Measurements from ENCODE around the gene TANGO2. TPM values are rescaled to one million over a fixed set of nuclear protein-coding genes. Genes with fewer than 3 reads are reported as not detected.

The TANGO2 gene
- total RNA-seq, 1 donor from 2014 or later = 17.4 TPM

DNA sequence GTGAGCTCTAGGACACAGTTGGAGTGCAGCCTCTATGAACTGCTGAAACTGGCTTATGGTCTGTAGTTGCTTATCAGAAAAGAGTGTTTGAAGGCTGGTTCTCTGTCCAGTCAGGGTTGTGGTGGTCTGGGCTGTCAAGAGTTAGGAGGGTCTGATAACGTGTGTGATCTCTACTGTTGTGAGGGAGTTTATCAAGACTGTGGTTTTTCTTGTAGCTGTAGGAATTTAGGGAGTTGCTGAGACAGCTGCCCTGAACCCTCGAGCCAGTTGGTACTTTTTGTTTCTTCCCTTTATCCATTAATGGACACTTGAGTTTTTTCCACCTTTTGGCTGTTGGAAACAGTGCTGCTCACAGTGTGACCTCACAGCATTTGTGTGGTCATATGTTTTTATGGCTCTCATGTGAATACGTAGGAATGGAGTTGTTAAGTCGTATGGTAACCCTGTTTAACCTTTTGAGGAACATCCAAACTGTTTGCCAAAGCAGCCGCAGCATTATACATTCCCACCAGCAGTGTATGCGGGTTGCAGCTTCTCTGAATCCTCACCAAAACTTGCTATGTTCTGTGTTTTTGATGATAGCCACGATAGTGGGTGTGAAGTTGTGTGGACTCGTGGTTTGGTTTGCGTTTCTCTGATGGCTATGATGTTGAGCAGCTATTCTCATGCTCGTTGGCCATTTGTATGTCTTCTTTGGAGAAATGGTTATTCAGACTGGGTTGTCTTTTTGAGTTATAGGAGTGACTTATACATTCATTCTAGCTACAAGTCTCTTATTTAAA is 38.3 kb downstream of the TANGO2 start:
- H3K27ac Mint-ChIP-seq = peak overlapping the region; percentile 16
- H3K4me3 Mint-ChIP-seq = no peak overlapping the region
- no peaks in the 10 kb centered on the region for H3K36me3 Mint-ChIP-seq
- no peaks in the 10 kb centered on the region for H3K27me3 Mint-ChIP-seq
- DNase-seq (ENCODE audit: extremely low spot score, unreplicated experiment) = no peak
- H3K9me3 Mint-ChIP-seq = no peaks in the 10 kb centered on the region
- no peak for TF ChIP-seq CTCF (conservative IDR thresholded peaks at IDR 0.05)
- H3K4me1 Mint-ChIP-seq (ENCODE audit: unreplicated experiment) = no peaks in the 10 kb centered on the region

DNA sequence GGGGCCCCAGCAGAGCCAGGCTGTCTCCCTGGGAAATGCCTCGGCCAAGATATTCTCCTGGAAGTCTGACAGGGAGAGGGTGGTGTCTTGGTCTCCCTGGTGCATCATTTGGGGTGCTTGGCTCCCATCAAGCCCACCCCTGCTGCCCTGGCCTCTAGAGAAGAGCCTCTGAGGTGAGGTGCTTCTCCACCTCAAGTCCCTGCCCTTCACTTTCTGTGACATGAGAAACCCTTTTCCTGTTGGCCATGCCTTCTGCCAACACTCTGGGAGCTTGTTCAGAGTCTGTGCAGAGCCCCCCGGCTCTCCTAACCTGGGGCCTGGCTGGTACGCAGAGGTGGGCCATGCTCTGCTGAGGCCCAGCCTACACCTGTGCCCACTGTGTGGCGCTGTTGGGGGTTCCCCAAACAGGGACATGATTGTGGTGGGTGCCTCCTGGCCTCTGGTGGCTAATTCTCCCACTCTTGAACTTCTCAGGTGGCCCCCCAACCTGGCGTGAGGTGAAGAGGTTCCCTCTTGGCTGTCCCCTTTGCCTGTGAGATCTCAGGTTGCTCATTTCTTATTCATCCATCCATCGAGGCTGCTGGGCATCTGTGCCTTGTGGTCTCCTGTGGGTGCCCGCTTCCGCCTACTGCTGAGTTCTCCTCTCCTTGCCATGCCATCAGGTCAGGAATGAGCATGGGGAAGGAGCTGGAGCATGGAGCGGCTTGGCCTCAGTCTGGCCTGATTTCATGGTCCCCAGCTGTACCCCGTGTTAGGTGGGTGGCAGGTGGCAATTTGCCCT is 40.0 kb downstream of the TANGO2 start:
- no peak overlapping the region for H3K27ac Mint-ChIP-seq
- H3K4me1 Mint-ChIP-seq (ENCODE audit: unreplicated experiment) = no peaks in the 10 kb centered on the region
- no peaks in the 10 kb centered on the region for H3K36me3 Mint-ChIP-seq
- no peaks in the 10 kb centered on the region for H3K27me3 Mint-ChIP-seq
- H3K4me3 Mint-ChIP-seq = no peak overlapping the region
- no peak for DNase-seq (ENCODE audit: extremely low spot score, unreplicated experiment)
- TF ChIP-seq CTCF (conservative IDR thresholded peaks at IDR 0.05) = no peak
- no peaks in the 10 kb centered on the region for H3K9me3 Mint-ChIP-seq

DNA sequence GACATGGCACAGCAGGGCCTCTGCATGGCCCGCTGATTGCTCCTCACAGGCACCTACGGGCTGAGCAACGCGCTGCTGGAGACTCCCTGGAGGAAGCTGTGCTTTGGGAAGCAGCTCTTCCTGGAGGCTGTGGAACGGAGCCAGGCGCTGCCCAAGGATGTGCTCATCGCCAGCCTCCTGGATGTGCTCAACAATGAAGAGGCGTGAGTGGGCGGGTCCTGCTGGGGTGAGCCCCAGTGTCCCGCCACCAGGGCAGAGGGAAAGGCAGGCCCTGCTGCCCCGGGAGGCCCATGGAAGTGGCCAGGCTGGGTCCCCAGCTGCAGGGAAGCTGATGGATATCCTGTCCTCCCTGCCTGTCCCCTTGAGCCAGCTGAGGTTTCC is 40.6 kb downstream of the TANGO2 start:
- no peaks in the 10 kb centered on the region for H3K4me1 Mint-ChIP-seq (ENCODE audit: unreplicated experiment)
- no peaks in the 10 kb centered on the region for H3K27me3 Mint-ChIP-seq
- no peaks in the 10 kb centered on the region for H3K9me3 Mint-ChIP-seq
- no peak for DNase-seq (ENCODE audit: extremely low spot score, unreplicated experiment)
- TF ChIP-seq CTCF (conservative IDR thresholded peaks at IDR 0.05) = no peak
- H3K36me3 Mint-ChIP-seq = no peaks in the 10 kb centered on the region
- H3K27ac Mint-ChIP-seq = no peak overlapping the region
- no peak overlapping the region for H3K4me3 Mint-ChIP-seq

- Mint-ChIP-seq H3K27ac (no peak overlapping the region), H3K36me3 (no peaks in the 10 kb centered on the region), H3K9me3 (no peaks in the 10 kb centered on the region), H3K4me3 (no peak overlapping the region), H3K27me3 (no peaks in the 10 kb centered on the region), H3K4me1 (ENCODE audit: unreplicated experiment) (no peaks in the 10 kb centered on the region)
- no peak for DNase-seq (ENCODE audit: extremely low spot score, unreplicated experiment)
- TF ChIP-seq CTCF (conservative IDR thresholded peaks at IDR 0.05) = no peak
Measured at GRCh38 chr22:20062043-20062765, 41.3 kb downstream of the TANGO2 start.

DNA sequence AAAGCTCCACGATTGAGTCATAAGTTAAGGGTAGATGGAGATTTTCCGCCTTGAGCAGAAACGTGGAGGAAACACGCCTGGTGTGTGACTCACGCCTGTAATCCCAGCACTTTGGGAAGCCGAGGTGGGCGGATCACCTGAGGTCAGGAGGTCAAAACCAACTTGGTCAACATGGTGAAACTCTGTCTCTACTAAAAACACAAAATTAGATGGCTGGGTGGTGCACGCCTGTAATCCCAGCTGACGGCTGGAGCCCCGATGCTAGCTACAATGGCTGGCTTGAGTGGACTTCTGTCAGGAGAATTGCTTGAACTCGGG is 41.8 kb downstream of the TANGO2 start:
- H3K27me3 Mint-ChIP-seq = no peaks in the 10 kb centered on the region
- no peaks in the 10 kb centered on the region for H3K4me1 Mint-ChIP-seq (ENCODE audit: unreplicated experiment)
- no peak for DNase-seq (ENCODE audit: extremely low spot score, unreplicated experiment)
- H3K36me3 Mint-ChIP-seq = no peaks in the 10 kb centered on the region
- no peak overlapping the region for H3K4me3 Mint-ChIP-seq
- H3K27ac Mint-ChIP-seq = no peak overlapping the region
- no peak for TF ChIP-seq CTCF (conservative IDR thresholded peaks at IDR 0.05)
- H3K9me3 Mint-ChIP-seq = no peaks in the 10 kb centered on the region
